HEK293T (cell line): ENCODE results near the gene PRKCH.

Experiments used
- ELF4 ChIP-seq: fragments of 450-650 bp; IDR thresholded peaks from 2 replicates; pipeline ENCODE4 v1.6.1; 2017; ENCODE audit warnings: antibody characterized with exemption
- FOXA1 ChIP-seq: fragments of 450-650 bp; IDR thresholded peaks from 2 replicates; pipeline ENCODE4 v1.6.1; 2016; ENCODE audit warnings: mild to moderate bottlenecking
- FOXM1 ChIP-seq: fragments of 450-650 bp; IDR thresholded peaks from 2 replicates; pipeline ENCODE4 v1.6.1; 2017; ENCODE audit warnings: mild to moderate bottlenecking, borderline replicate concordance
- TARDBP ChIP-seq: fragments of 450-650 bp; IDR thresholded peaks from 2 replicates; pipeline ENCODE4 v1.6.1; 2016
- ZNF384 ChIP-seq: fragments of 450-650 bp; IDR thresholded peaks from 2 replicates; pipeline ENCODE4 v1.6.1; 2016

DNA sequence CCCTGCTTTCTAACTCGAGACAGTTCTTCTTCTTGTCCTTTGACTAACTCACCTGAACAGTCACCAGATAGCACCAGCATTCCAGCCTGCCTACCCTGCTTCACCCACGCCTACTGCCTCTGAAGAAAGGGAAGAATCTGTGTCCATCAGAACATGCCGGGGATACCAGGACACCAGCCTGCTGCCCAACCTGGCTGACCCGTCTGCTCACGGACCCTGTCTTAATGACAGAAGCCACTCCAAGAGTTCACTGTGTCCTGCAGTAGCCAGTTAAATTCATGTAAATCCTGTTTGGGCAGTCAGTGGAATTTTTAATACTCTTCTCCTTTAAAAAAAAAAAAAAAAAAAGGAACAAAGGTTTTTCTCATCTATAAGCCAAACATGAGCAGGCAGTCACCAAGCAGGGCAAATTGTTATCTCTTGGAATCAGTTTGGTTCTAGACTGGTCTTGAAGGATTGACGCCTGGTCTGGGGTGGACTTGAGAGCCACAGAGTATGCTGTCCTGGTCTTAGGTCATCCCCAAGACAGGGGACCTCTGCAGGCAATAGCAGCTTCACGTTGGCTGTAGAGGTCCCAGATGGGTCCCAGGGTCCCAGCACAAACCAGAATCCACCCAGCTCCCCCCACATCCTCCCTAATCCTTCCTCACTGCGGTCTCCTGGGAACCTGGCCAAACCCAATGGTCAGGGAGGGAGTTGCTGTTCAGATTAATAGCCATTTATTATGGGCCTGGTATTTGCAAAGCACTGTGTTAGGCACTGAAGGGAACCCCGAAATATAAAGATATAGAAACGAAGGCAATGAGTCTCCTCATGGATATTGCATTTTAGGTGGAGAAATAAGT is 192.8 kb downstream of the PRKCH start:
- TF ChIP-seq FOXM1 (no peak), ELF4 (no peak), FOXA1 (no peak), TARDBP (no peak), ZNF384 (no peak)
